Adrenal gland (tissue), 12 donors: ENCODE measurements around the gene CDH18. TPM values are rescaled to one million over a fixed set of nuclear protein-coding genes. Genes with fewer than 3 reads are reported as not detected.

Experiments used
- DNase-seq, 7 donors: peaks; one replicate each; pipeline ENCODE4 v3.0.0-alpha.2; 2019 to 2020
- H3K27ac ChIP-seq, 5 donors: fragments of 200-600 bp; sonication (generic) in 4 of 5; 1 replicate in 3 of 5; 2 replicates in 2 of 5; pipeline versions ENCODE4 v1.5.1 to v1.8.0; 2016 to 2020; ENCODE audit warnings: mild to moderate bottlenecking in 1 of 5
- H3K27me3 ChIP-seq: fragments of 200-600 bp; 2 replicates; pipeline ENCODE4 v1.8.0; 2021
- H3K36me3 ChIP-seq, 2 donors: fragments of 200-600 bp; replicated peaks in 1 of 2; 1 replicate in 1 of 2; 2 replicates in 1 of 2; pipeline versions ENCODE4 v1.5.1 to v1.8.0; 2018 to 2022
- H3K4me1 ChIP-seq, 2 donors: fragments of 200-600 bp; replicated peaks in 1 of 2; 1 replicate in 1 of 2; 2 replicates in 1 of 2; pipeline versions ENCODE4 v1.5.1 to v1.8.0; 2018 to 2021
- H3K4me3 ChIP-seq, 4 donors: fragments of 200-600 bp; sonication (generic) in 3 of 4; one replicate each; pipeline ENCODE4 v1.5.1; 2016 to 2018
- H3K9me3 ChIP-seq, 3 donors: fragments of 200-600 bp; sonication (generic) in 1 of 3; replicated peaks in 1 of 3; 1 replicate in 2 of 3; 2 replicates in 1 of 3; pipeline versions ENCODE4 v1.5.1 to v1.8.0; 2016 to 2021
- POLR2A ChIP-seq, 2 donors: fragments of 450-650 bp; IDR thresholded peaks; one replicate each; pipeline ENCODE4 v1.6.1; 2017; ENCODE audit warnings: antibody characterized with exemption in 2 of 2, mild to moderate bottlenecking in 2 of 2, moderate library complexity in 1 of 2
- WGBS, 4 donors: extraction: QIAGEN DNeasy Blood & Tissue Kit in 2 of 4; methylation state at CpG; one replicate each; pipeline versions ENCODE4 v1.1.5 to v1.1.7; 2013 to 2017; 5-methylcytosine and 5-hydroxymethylcytosine counted together
- intact Hi-C, 2 donors: fragments of 100-400 bp; cut with DNase I; formaldehyde crosslinking; loops; one replicate each; pipeline versions ENCODE4 v1.14.1 to v1.15.0; 2022 to 2023
- polyA plus RNA-seq, 3 donors: library from polyadenylated mRNA; stranded (reverse); fragments of 200-250 nt in 2 of 3; fragments of 350-450 nt in 1 of 3; fragmentation: Illumina TruSeq in 1 of 3; extraction: RNeasy Lipid Tissue Mini Kit (QIAGEN cat#74804) in 1 of 3; gene quantifications; one replicate each; pipeline ENCODE4 v1.2.3, GENCODE V29; 2013 to 2014
- total RNA-seq, 9 donors: library from RNA; depleted of rRNA in 4 of 9; stranded (reverse); fragments of >200 nt in 4 of 9; fragments of 120-200 nt in 1 of 9; fragmentation: NEBNext Ultra II Directional in 1 of 9; extraction: Animal tissue kit (Norgen Biotek cat#: 25700) in 1 of 9; gene quantifications; one replicate each; pipeline versions ENCODE4 v1.1.0 to v1.2.4, GENCODE V29; 2013 to 2023
- TF ChIP-seq, protein P1 (sequence below), 6 experiments: fragments of 450-650 bp in 4 of 6; fragments of 200-600 bp in 2 of 6; sonication (generic) in 1 of 6; IDR thresholded peaks; 1 replicate in 5 of 6; 2 replicates in 1 of 6; pipeline versions ENCODE4 v1.5.1 to v1.8.0; 2016 to 2021; ENCODE audit warnings: antibody characterized with exemption in 6 of 6, mild to moderate bottlenecking in 2 of 6, moderate library complexity in 1 of 6
- donor health status: healthy with polysubstance abuse.
- donor health status: Bipolar disorder and iron deficiency.
- donor health status: DM: yes; HTN: yes; CAD: no.
- donor health status: DM: no; HTN: no; CAD: no.
- donor health status: DM: no; HTN: no; CAD: no.
- donor health status: DM: yes; HTN: yes; CAD: no.

CDH18 gene
- total and polyA plus RNA-seq, 12 donors: 0.23 to 9.0 (median 3.9) TPM; not detected in 4

- intact Hi-C loops: no loop called here
- H3K27ac ChIP-seq: no peak overlapping the region
- no peak overlapping the region for H3K4me3 ChIP-seq
- WGBS, 4 donors: 75 to 86% (median 80%) methylated on average over 2 of the region's 2 CpGs
- no peaks in the 10 kb centered on the region for H3K36me3 ChIP-seq
- H3K9me3 ChIP-seq: no peaks in the 10 kb centered on the region
- TF ChIP-seq, protein P1, sequence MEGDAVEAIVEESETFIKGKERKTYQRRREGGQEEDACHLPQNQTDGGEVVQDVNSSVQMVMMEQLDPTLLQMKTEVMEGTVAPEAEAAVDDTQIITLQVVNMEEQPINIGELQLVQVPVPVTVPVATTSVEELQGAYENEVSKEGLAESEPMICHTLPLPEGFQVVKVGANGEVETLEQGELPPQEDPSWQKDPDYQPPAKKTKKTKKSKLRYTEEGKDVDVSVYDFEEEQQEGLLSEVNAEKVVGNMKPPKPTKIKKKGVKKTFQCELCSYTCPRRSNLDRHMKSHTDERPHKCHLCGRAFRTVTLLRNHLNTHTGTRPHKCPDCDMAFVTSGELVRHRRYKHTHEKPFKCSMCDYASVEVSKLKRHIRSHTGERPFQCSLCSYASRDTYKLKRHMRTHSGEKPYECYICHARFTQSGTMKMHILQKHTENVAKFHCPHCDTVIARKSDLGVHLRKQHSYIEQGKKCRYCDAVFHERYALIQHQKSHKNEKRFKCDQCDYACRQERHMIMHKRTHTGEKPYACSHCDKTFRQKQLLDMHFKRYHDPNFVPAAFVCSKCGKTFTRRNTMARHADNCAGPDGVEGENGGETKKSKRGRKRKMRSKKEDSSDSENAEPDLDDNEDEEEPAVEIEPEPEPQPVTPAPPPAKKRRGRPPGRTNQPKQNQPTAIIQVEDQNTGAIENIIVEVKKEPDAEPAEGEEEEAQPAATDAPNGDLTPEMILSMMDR (IDR thresholded peaks at IDR 0.05): no peak
- no peak for TF ChIP-seq POLR2A (IDR thresholded peaks at IDR 0.05)
- no peaks in the 10 kb centered on the region for H3K27me3 ChIP-seq
- no peaks in the 10 kb centered on the region for H3K4me1 ChIP-seq
- DNase-seq: no peak
These were observed 491.9 kb downstream of the CDH18 start for GRCh38 chr5:19496056-19496455.

GRCh38 chr5:19492861-19493260 lies 495.1 kb downstream of the CDH18 start:
- H3K27me3 ChIP-seq: no peaks in the 10 kb centered on the region
- no peak for TF ChIP-seq POLR2A (IDR thresholded peaks at IDR 0.05)
- TF ChIP-seq, protein P1 (IDR thresholded peaks at IDR 0.05): no peak
- no peak for DNase-seq
- H3K4me1 ChIP-seq: no peaks in the 10 kb centered on the region
- no peak overlapping the region for H3K27ac ChIP-seq
- H3K9me3 ChIP-seq: no peaks in the 10 kb centered on the region
- H3K36me3 ChIP-seq: no peaks in the 10 kb centered on the region
- H3K4me3 ChIP-seq: no peak overlapping the region
- 83 to 96% (median 89%) methylated on average over 1 of the region's 1 CpG for WGBS, 4 donors
- intact Hi-C loops: no loop called here

- H3K27ac ChIP-seq: no peak overlapping the region
- H3K4me3 ChIP-seq: no peak overlapping the region
- H3K36me3 ChIP-seq: no peaks in the 10 kb centered on the region
- no peaks in the 10 kb centered on the region for H3K9me3 ChIP-seq
- H3K27me3 ChIP-seq: no peaks in the 10 kb centered on the region
- DNase-seq: no peak
- 76 to 89% (median 86%) methylated on average over 3 of the region's 3 CpGs for WGBS, 4 donors
- no peaks in the 10 kb centered on the region for H3K4me1 ChIP-seq
- intact Hi-C loops: no loop called here
- TF ChIP-seq, protein P1 (IDR thresholded peaks at IDR 0.05): no peak
- no peak for TF ChIP-seq POLR2A (IDR thresholded peaks at IDR 0.05)
These were observed 499.2 kb downstream of the CDH18 start for GRCh38 chr5:19488786-19489185.

- no peak overlapping the region for H3K27ac ChIP-seq
- H3K36me3 ChIP-seq: no peaks in the 10 kb centered on the region
- TF ChIP-seq, protein P1 (IDR thresholded peaks at IDR 0.05): no peak
- no peak for TF ChIP-seq POLR2A (IDR thresholded peaks at IDR 0.05)
- no peaks in the 10 kb centered on the region for H3K9me3 ChIP-seq
- DNase-seq: no peak
- H3K27me3 ChIP-seq: no peaks in the 10 kb centered on the region
- H3K4me3 ChIP-seq: no peak overlapping the region
- H3K4me1 ChIP-seq: no peaks in the 10 kb centered on the region
- intact Hi-C loops: no loop called here
These were observed 500.5 kb downstream of the CDH18 start for GRCh38 chr5:19487480-19487879.
